GM20431 (cell line): ENCODE measurements around the gene FDX2.

Source experiments
- in situ Hi-C: fragments of 300-500 bp; cut with MseI, MboI; formaldehyde crosslinking; loops from one replicate; pipeline ENCODE4 v1.15.0; 2020; ENCODE audit warnings: low sequenced_read_pairs; ENCODE audit not compliant: unreplicated experiment

The FDX2 gene

GRCh38 chr19:10262771-10263170 is 53.0 kb downstream of the FDX2 start:
- in situ Hi-C loops, result no loop called here

GRCh38 chr19:10260141-10260584 is 55.7 kb downstream of the FDX2 start:
- in situ Hi-C loops, result no loop called here
